ENCODE measurements around the gene ATRN. TPM values are rescaled to one million over a fixed set of nuclear protein-coding genes. Genes with fewer than 3 reads are reported as not detected.
"Not testable (repeated sequence)": the region's sequence is repeated elsewhere in the genome, so short reads cannot be mapped to it uniquely, and the experiment has no call there.

Gene ATRN
- total RNA-seq, 2 experiments from 2014 or later: 8.8 to 9.1 TPM

DNA sequence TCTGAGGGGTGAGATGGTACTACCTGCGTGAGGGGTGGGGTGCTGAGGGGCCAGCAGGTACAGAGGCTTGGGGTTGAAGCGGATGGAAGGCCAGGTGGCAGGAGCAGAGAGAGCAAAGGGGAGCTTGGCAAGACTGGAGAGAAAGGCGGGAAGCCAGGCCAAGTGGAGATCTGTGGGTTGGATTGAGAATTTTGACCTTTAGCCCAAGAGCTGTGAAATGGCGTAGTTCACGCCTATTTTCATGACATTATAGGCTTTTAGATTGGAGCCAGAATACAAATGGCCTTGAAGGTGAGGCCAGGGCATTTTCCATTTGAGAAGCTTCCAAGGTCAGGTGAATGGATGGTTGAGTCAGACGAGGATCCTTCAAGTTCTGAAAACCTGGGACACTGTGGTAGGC lies 2.5 kb downstream of the ATRN start:
- Histone ChIP-seq H3K27me3 (ENCODE audit: control insufficient read depth in 1 of 2, insufficient read depth in 2 of 2, low read length in 2 of 2) (no peaks in the 10 kb centered on the region), H3K4me1 (ENCODE audit: insufficient read depth, low read length) (peaks cover 31% of the 10 kb centered on the region), H3K36me3 (ENCODE audit: insufficient read depth, low read length) (no peaks in the 10 kb centered on the region), H3K27ac (ENCODE audit: low read depth in 1 of 2, low read length in 2 of 2) (no peak overlapping the region), H3K4me3 (ENCODE audit: low read length) (no peak overlapping the region), H3K9me3 (ENCODE audit: control insufficient read depth in 1 of 2, insufficient read depth in 1 of 2, low read length in 2 of 2) (no peaks in the 10 kb centered on the region)
- CTCF ChIA-PET: no interaction called here
- peaks cover 39% of the 10 kb centered on the region for H3K4me1 Mint-ChIP-seq (ENCODE audit: low read depth)
- H3K36me3 Mint-ChIP-seq (ENCODE audit: low read depth): peaks cover 5% of the 10 kb centered on the region
- intact Hi-C loops (cut with DNase I, micrococcal nuclease): no loop called here
- ATAC-seq (ENCODE audit: poor library complexity): no peak
- H3K27me3 Mint-ChIP-seq: no peaks in the 10 kb centered on the region
- TF ChIP-seq, protein P1, sequence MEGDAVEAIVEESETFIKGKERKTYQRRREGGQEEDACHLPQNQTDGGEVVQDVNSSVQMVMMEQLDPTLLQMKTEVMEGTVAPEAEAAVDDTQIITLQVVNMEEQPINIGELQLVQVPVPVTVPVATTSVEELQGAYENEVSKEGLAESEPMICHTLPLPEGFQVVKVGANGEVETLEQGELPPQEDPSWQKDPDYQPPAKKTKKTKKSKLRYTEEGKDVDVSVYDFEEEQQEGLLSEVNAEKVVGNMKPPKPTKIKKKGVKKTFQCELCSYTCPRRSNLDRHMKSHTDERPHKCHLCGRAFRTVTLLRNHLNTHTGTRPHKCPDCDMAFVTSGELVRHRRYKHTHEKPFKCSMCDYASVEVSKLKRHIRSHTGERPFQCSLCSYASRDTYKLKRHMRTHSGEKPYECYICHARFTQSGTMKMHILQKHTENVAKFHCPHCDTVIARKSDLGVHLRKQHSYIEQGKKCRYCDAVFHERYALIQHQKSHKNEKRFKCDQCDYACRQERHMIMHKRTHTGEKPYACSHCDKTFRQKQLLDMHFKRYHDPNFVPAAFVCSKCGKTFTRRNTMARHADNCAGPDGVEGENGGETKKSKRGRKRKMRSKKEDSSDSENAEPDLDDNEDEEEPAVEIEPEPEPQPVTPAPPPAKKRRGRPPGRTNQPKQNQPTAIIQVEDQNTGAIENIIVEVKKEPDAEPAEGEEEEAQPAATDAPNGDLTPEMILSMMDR (IDR thresholded peaks at IDR 0.05): no peak
- no peak for DNase-seq
- POLR2A ChIA-PET: no interaction called here
- no peak overlapping the region for H3K27ac Mint-ChIP-seq
- H3K4me3 Mint-ChIP-seq: peak overlapping the region; percentile 23
- no peaks in the 10 kb centered on the region for H3K9me3 Mint-ChIP-seq

GRCh38 chr20:3473944-3474343 lies 3.1 kb downstream of the ATRN start:
- H3K4me1 ChIP-seq (ENCODE audit: insufficient read depth, low read length): peaks cover 31% of the 10 kb centered on the region
- no peak overlapping the region for H3K4me3 ChIP-seq (ENCODE audit: low read length)
- no peaks in the 10 kb centered on the region for H3K9me3 ChIP-seq (ENCODE audit: control insufficient read depth in 1 of 2, insufficient read depth in 1 of 2, low read length in 2 of 2)
- DNase-seq: no peak
- H3K27ac ChIP-seq (ENCODE audit: low read depth in 1 of 2, low read length in 2 of 2): no peak overlapping the region
- H3K27ac Mint-ChIP-seq: no peak overlapping the region
- TF ChIP-seq, protein P1 (IDR thresholded peaks at IDR 0.05): no peak
- H3K36me3 ChIP-seq (ENCODE audit: insufficient read depth, low read length): no peaks in the 10 kb centered on the region
- no peaks in the 10 kb centered on the region for H3K27me3 Mint-ChIP-seq
- no peaks in the 10 kb centered on the region for H3K27me3 ChIP-seq (ENCODE audit: control insufficient read depth in 1 of 2, insufficient read depth in 2 of 2, low read length in 2 of 2)
- CTCF ChIA-PET: no interaction called here
- H3K9me3 Mint-ChIP-seq: no peaks in the 10 kb centered on the region
- ATAC-seq (ENCODE audit: poor library complexity): no peak
- peak overlapping the region; percentile 23 for H3K4me3 Mint-ChIP-seq
- intact Hi-C loops (cut with DNase I, micrococcal nuclease): no loop called here
- POLR2A ChIA-PET: no interaction called here
- peaks cover 5% of the 10 kb centered on the region for H3K36me3 Mint-ChIP-seq (ENCODE audit: low read depth)
- peaks cover 39% of the 10 kb centered on the region for H3K4me1 Mint-ChIP-seq (ENCODE audit: low read depth)

DNA sequence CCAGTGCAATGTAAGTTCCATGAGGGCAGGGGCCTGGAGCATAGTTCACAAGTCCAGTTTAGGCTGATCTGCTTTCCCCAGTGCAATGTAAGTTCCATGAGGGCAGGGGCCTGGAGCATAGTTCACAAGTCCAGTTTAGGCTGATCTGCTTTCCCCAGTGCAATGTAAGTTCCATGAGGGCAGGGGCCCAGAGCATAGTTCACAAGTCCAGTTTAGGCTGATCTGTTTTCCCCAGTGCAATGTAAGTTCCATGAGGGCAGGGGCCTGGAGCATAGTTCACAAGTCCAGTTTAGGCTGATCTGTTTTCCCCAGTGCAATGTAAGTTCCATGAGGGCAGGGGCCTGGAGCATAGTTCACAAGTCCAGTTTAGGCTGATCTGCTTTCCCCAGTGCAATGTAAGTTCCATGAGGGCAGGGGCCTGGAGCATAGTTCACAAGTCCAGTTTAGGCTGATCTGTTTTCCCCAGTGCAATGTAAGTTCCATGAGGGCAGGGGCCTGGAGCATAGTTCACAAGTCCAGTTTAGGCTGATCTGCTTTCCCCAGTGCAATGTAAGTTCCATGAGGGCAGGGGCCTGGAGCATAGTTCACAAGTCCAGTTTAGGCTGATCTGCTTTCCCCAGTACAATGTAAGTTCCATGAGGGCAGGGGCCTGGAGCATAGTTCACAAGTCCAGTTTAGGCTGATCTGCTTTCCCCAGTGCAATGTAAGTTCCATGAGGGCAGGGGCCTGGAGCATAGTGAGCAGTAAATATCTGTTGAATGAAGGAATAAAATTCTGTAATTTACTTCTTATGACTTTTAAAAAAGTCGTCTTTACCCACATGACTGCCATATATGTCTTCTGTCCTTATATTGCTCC lies 6.4 kb downstream of the ATRN start:
- ATAC-seq (ENCODE audit: poor library complexity); H3K36me3 Mint-ChIP-seq (ENCODE audit: low read depth); intact Hi-C loops (cut with DNase I, micrococcal nuclease); CTCF ChIA-PET; H3K27me3 ChIP-seq (ENCODE audit: control insufficient read depth in 1 of 2, insufficient read depth in 2 of 2, low read length in 2 of 2); H3K4me3 Mint-ChIP-seq; POLR2A ChIA-PET; H3K27ac Mint-ChIP-seq; DNase-seq; H3K36me3 ChIP-seq (ENCODE audit: insufficient read depth, low read length); H3K27ac ChIP-seq (ENCODE audit: low read depth in 1 of 2, low read length in 2 of 2); H3K9me3 ChIP-seq (ENCODE audit: control insufficient read depth in 1 of 2, insufficient read depth in 1 of 2, low read length in 2 of 2); H3K9me3 Mint-ChIP-seq; H3K27me3 Mint-ChIP-seq; H3K4me3 ChIP-seq (ENCODE audit: low read length): not testable (repeated sequence)
- H3K4me1 Mint-ChIP-seq (ENCODE audit: low read depth): peaks cover 38% of the 10 kb centered on the region
- H3K4me1 ChIP-seq (ENCODE audit: insufficient read depth, low read length): peaks cover 15% of the 10 kb centered on the region
